NOMO-1 treated with DMSO at 0.1 percent for 48 hours (cell line): ENCODE data around the gene TNRC6B.
"Not testable (repeated sequence)": the region's sequence is repeated elsewhere in the genome, so short reads cannot be mapped to it uniquely, and the experiment has no call there.

Source experiments
- DNase-seq: peaks from one replicate; lab custom pipeline; 2025; ENCODE audit not compliant: unreplicated experiment; lab: John Stamatoyannopoulos, UW

The TNRC6B gene

DNA sequence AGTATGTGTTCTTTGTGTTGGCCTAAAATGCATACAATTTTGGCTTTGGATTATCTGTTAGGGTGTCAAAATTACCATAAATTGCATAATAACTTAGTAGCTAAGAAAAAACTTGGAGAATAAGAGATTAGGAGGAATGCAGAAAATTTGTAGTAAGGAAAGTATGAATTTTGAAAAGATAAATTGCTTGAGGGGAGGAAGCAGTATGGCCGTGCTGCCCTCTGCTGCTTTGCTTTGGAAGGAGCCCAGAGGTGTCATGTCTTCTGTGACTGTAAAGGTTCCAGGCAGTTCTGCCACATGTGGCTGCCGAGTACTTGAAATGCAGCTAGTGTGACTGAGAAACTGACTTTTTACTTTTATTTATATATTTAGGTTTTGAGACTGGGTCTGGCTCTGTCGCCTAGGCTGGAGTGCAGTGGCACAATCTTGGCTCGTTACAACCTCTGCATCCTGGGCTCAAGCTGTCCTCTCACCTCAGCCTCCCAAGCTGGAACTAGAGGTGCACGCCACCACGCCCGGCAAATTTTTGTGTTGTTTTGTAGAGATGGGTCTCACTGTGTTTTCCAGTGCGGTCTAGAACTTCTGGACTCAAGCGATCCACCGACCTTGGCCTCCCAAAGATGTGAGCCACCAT lies 170.4 kb downstream of the TNRC6B start:
- peak; percentile 55 for DNase-seq

DNA sequence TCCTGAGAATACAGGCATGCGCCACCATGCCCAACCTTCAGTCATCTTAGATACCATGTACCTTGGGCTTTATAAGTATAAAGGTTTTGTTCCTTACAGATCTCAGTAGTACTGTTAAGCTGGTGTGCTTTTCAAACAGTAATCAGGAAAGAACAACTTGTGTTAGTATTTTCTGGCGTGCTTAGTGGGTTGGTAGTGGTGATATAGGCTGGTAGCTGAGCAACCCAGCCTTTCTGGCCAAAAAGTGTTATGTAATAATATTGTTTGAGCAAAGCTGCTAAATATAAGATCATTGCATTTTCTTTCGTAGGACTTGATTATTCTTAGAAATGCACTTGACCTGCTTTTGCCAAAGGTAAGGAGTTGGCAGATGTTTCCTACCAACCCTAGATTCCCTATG lies 175.0 kb downstream of the TNRC6B start:
- no peak for DNase-seq

DNA sequence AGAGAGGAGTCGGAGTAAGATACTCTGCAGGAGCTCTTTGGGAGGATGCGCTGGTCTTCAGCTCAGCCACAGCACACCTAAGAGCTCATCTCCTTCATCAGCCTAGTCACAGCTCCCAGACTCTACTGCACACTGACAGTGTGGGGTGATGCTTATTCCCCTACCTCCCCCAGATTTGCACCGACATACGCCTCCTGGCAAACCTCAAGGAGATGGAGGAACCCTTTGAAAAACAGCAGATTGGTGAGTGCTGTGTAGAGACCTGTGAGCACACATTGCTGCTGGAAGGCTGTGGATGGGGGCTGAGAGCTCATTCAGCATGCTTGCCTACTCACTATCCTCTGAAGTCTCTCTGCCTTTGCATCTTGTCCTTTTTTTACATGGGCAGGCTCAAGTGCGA lies 183.4 kb downstream of the TNRC6B start:
- DNase-seq = no peak

GRCh38 chr22:40363059-40363458 lies 185.3 kb downstream of the TNRC6B start:
- no peak for DNase-seq

- DNase-seq = no peak
Measured at GRCh38 chr22:40364431-40364830, 186.7 kb downstream of the TNRC6B start.

- no peak for DNase-seq
Measured at GRCh38 chr22:40366068-40366467, 188.3 kb downstream of the TNRC6B start.

- DNase-seq = no peak
Measured at GRCh38 chr22:40367342-40367741, 189.6 kb downstream of the TNRC6B start.

- DNase-seq = no peak
Measured at GRCh38 chr22:40368016-40368415, 190.3 kb downstream of the TNRC6B start.

GRCh38 chr22:40368836-40369235 lies 191.1 kb downstream of the TNRC6B start:
- no peak for DNase-seq

GRCh38 chr22:40374567-40374966 lies 196.8 kb downstream of the TNRC6B start:
- no peak for DNase-seq

DNA sequence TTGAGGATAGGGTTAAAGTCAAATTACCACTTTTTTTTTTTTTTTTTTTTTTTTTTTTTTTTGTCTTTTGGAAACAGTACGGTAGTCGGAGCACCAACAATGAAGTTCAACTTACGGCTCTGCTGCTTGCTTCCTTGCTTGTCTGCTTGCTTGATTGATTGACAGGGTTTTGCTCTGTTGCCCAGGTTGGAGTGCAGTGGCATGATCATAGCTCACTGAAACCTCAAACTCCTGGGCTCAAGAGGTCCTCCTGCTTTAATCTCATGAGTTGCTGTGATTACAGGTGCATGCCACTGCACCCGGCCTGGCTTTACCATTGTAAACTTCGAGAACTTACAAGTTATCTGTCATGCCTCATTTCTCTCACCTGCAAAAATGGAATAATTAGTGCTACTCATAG lies 198.4 kb downstream of the TNRC6B start:
- DNase-seq = no peak

DNA sequence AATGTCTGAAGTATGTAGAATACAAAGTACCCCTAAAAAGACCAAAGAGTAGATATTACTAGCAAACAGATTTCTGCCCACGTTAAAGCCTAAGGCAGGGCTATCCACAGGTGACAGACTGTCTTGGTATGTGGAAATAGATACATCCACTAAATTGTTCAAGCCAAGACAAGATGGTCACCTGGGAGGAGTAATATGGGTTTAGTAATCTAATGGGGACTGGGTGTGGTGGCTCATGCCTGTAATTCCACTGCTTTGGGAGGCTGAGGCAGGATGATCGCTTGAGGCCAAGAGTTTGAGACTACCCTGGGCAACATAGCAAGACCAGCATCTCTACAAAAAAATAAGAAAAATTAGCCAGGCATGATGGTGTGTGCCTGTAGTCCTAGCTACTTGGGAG lies 200.2 kb downstream of the TNRC6B start:
- no peak for DNase-seq

GRCh38 chr22:40378448-40378847 lies 200.7 kb downstream of the TNRC6B start:
- DNase-seq = not testable (repeated sequence)

GRCh38 chr22:40381461-40381860 lies 203.7 kb downstream of the TNRC6B start:
- DNase-seq = no peak

GRCh38 chr22:40383905-40384304 lies 206.2 kb downstream of the TNRC6B start:
- no peak for DNase-seq

DNA sequence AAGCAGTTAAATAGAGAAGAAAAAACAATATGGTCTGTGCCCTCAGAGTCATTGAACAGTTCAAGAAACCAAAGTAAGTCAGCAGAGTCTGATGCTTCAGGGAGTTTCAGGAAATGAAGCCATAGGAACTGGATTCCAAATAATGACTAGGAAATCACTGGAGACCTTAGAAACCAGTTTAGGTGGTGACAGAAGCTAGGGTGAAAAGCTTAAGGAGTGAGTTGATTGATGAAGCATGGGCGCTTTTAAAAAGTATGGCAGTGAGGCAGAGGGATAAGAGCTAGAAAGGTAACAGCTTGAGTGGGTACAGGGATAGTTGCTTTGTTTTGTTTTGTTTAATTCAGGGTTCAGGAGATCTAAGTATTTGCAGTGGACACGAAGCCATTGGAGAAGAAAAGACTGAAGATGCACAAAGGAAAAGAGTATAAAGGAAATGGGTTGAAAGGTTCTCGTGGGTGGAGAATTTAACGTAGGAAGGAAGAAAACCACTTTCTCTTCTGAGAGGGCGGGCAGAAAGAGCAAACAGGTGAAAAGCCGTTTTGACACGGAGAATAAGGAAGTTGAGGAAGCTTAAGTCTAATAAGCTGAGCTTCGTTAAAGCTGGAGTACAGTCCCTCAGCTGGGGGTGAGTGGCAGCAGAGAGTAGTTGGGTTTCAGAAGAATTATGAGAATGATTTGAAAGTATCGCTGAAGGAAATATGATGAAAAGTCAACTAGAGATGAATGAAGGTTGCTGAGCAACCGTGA lies 207.5 kb downstream of the TNRC6B start:
- DNase-seq = peak; percentile 88
